HG02884 (cell line): ENCODE measurements around the gene MADCAM1.
"Not testable (repeated sequence)": the region's sequence is repeated elsewhere in the genome, so short reads cannot be mapped to it uniquely, and the experiment has no call there.

ENCODE experiments used
- ATAC-seq: cut with Tn5 transposase; IDR thresholded peaks from one replicate; pipeline ENCODE4 v1.9.1; 2021; ENCODE audit warnings: mild to moderate bottlenecking, moderate library complexity; ENCODE audit not compliant: unreplicated experiment

MADCAM1 gene

DNA sequence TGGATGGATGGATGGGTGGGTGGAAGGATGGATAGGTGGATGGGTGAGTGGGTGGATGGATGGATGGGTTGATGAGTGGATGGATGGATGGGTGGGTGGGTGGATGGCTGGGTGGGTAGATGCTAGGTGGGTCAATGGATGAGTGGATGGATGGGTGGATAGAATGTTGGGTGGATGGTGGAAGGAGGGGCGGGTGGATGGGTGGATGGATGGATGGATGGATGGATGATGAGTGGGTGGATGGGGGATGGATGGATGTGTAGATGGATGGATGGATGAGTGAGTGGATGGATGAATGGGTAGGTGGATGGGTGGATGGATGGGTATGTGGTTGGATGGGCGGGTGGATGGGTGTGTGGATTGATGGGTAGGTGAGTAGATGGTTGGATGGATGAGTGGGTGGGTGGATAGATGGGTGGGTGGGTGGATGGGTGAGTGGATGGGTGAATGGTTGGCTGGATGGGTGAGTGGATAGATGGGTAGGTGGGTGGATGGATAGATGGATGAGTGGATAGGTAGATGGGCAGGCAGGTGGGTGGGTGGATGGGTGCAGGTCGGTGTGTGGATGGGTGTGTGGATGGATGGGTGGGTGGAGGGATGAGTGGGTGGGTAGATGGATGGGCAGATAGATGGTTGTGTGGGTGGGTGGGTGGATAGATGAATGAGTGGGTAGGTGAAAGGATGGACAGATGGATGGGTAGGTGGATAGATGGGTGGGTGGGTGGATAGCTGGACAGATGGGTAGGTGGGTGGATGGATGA, 31.1 kb upstream of the MADCAM1 start:
- no peak for ATAC-seq

DNA sequence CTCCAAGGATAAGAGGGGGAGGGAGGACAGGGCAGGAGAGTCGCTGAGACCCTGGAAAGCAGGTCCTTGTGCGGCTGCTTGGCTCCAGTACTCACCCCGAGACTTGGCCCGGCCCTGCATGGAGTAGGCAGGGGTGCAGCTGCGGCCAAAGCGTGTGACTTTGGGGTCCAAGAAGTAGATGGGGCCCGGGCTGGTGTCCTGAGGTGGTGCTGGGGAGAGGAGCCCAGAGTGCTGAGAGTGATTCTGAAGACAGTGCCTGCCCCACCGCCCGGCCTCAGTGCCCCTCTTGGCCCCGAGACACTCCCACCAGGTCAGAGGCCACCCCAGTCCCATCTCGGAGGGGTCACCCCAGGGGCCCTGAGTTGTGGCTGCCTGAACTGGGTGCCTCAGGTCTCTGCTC, 28.7 kb upstream of the MADCAM1 start:
- ATAC-seq = no peak

DNA sequence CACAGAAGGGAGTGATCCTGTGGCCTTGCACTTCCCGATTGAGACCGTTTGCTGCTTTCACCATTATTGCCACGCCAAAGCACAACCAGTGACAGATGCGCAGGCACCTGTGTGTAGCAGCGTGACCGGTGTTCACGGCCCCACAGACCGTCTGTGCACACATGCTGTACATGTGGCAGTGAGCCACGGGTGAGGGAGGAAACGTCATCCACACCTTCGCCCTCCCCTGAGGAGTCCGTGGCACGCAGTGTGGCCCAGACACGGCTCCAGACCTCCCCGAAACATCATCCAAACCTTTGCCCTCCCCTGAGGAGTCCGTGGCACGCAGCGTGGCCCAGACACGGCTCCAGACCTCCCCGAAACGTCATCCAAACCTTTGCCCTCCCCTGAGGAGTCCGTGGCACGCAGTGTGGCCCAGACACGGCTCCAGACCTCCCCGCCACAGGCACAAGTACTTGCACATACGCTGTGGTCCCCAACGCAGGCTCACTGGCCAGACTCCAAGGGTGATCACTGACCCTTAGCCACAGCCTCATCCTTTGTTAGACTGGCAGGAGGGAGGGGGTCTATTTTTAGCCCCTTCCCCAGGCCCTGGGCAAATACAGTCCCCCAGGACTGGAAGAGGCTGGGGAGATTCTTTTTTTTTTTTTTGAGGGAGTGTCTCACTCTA, 27.6 kb upstream of the MADCAM1 start:
- no peak for ATAC-seq

GRCh38 chr19:469833-470232, 26.5 kb upstream of the MADCAM1 start:
- ATAC-seq = no peak

DNA sequence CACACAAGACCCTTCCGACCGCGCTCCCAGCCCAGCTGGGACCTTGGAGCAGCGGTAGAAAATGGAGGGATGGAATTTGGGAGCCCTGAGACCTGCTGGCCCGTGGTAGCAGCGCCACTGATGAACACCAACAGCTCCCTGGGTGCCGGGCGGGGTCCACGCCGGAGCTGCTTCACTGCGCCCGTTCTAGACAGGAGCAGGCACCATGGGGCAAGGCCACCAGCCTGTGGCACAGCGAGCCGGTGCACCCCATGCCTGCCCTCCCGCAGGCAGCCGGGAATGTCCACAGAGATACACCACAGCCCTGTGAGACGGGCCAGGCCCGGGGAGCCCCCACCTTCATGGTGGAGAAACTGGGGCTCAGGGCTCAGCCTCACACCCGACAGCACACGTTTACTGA, 25.6 kb upstream of the MADCAM1 start:
- no peak for ATAC-seq

- ATAC-seq = no peak
These were observed 24.1 kb upstream of the MADCAM1 start for GRCh38 chr19:472005-472858.

DNA sequence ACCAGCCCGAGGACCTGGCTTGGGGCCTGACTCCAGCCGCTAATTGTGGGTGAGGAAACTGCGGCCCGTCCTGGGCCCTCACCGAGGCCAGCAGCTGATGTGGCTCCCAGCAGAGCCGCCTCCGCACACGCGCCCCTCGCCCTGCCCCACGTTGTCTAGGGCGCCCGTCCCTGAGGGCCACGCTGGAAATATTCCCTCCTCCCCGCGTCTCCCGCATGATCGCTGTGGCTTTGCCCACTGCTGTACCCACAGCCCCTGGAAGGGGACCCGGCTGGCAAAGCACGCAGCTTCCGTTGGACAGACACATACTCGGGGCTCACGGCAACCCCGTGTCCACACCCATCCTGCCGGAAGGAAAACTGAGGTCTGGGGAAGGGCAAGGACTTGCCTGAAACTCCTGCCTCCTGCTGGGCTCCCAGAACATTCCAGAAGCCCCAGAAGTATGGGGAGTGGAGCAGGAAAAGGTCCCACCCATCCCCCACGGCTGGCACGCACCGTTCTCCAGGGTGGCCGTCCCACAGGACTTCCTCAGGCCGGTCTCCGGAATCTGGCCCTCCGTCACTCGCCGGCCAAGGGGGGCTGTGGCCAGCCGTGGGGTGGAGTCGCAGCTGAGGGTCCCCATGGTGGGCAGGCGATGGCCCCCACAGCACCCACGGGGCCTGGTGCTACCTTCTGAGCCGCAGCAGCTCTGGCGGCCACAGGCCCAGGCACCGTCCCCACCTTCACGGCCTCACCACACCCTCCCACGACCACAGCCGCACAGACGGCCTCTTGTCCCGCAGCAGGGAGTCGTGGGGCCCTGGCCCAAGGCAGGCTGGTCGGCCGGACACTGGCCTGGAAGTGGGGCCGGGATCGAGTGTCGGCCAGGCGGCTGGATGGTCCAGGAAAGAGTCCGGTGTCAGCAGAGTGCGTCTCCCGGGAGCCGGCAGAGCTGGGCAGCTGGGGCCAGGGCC, 21.9 kb upstream of the MADCAM1 start:
- no peak for ATAC-seq

DNA sequence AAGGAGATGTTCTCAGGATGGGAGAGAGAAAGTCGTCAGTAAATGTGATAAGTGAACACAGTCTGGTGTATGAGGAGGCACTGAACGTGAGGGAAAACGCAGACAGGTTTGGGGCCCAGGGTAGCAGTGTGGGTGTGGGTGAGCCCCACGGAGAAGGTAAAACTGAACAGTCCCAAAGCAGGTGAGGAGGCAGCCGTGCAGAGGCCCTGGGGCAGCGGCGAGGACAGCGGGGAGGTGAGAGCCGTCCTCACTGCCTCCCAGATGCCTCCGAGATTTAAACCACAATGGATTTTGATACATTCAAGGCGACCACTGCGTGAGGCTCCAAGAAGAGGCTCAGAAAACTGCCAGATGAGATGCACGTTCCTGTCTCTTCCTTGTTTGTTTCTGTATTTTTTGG, 20.9 kb upstream of the MADCAM1 start:
- no peak for ATAC-seq

- no peak for ATAC-seq
These were observed 17.9 kb upstream of the MADCAM1 start for GRCh38 chr19:478236-478903.

DNA sequence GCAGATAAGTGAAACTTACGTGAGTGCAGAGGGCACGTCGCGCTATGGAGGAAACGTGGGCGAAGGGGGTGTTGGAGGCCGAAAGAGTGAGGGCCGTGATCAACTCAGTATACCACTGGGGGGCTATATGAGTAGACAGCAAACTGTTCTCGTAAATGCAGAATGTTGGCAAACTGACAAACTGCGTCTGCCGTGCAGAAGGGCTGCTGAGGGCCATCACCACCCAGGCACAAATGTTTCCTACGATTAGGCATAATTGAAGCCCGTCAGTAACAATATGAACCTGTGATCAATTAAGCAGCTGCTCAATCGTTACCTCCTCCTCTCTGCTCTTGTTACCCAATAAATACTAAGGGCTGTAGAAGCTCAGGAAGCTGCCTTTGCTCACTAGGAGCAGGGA, 17.3 kb upstream of the MADCAM1 start:
- no peak for ATAC-seq

- no peak for ATAC-seq
These were observed 16.1 kb upstream of the MADCAM1 start for GRCh38 chr19:480016-480855.

DNA sequence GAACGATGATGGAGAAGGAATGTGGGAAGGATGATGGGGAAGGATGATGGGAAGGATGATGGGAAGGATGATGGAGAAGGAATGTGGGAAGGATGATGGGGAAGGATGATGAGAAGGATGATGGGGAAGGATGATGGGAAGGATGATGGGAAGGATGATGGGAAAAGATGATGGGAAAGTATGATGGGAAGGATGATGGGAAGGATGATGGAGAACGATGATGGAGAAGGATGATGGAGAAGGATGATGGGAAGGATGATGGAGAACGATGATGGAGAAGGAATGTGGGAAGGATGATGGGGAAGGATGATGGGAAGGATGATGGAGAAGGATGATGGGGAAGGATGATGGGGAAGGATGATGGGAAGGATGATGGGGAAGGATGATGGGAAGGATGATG, 15.2 kb upstream of the MADCAM1 start:
- ATAC-seq = not testable (repeated sequence)

DNA sequence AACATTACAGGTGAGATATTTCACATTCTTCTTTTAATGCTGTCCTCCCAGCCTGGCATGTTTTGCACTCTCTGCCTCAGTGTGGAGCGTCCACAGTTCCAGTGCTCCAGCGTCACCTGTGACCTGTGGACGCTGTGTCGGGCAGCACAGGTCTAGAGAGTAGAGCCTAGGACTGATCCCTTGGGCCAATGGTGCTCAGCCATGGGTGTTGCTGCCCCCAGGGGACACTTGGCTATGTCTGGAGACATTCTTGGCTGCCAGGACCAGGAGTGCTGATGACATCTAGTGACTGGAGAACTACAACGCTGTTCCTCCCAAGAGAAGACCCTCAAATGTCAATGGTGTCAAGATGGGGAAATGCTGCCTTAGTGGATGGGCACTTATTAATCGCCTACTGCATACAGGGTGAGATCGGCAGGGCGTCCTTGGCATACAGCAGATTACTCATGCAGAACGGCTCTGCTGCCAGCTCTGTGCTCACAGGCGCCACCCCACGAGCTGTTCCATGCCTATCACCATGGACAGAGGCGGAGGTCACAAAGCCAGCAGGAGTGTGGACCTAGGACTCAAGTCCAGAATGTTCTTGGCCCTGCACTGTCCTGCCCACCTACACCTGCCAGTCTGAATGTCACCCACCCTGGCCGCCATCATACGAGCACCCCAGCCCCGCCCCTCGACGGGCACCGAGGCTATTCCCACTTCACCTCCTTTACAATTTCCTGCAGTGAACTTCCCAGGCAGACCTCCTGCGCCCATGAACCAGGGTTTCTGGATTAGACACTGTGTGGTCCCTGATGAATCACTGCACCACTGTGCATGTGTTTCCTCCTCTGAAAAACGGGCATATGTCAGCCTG, 13.9 kb upstream of the MADCAM1 start:
- no peak for ATAC-seq

- ATAC-seq = no peak
These were observed 12.8 kb upstream of the MADCAM1 start for GRCh38 chr19:483332-484072.

- no peak for ATAC-seq
These were observed 11.8 kb upstream of the MADCAM1 start for GRCh38 chr19:484494-484893.

DNA sequence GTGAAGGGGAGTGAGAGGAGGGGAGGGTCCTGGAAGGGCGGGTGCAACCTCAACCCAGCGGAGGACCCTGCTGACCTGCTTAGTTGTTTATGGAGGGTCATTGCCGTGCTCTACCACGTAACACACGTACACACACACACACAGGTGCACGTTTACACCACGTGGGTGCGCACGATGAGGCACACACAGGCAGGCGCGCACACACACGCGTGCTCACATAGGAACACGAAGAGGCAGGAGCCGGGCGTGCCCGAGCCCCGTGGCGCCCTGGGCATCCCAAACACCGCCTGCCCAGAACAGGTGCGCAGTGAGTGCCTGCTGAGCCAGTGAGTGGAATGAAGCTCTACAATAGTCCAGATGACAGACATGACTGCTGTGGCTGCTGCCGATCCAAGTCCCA, 11.2 kb upstream of the MADCAM1 start:
- ATAC-seq = no peak

DNA sequence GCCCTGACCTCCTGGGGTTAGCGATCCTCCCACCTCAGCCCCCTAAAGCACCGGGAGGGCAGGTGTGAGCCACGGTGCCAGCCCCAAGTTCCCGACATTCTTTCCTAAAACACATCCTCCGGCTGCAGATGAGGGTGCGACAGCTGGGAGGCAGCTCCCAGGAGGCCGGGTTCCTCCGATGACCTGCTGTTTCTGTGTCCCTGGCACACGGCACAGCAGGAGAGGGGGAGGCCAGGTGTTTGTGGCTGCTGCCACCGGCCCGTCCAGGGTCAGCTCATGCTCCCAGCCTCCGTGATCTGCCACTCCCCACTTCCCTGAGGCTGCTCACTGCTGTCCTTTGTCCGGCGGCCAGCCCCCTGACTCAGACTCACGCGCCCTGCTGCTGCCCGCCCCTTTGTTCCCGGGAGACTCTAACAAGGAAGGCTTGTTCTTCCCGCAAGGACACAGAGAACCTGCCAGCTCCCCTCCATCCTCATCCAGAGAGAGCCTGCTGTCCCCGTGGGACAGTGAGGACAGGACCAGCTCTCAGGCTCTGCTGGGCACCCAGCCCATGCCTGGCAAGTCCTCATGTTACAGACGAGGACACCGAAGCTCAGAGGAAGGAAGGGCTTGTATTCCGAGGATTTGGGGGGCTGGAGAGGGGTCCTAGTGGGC, 10.6 kb upstream of the MADCAM1 start:
- ATAC-seq = no peak
